K562 (cell line): ENCODE measurements around the gene ZNRD2. TPM values are rescaled to one million over a fixed set of nuclear protein-coding genes. Genes with fewer than 3 reads are reported as not detected.

Source experiments
- CBFB ChIP-seq: sonication (generic); formaldehyde crosslinking; IDR thresholded peaks from 2 replicates; pipeline ENCODE4 v1.4.0; 2020; ENCODE audit warnings: mild to moderate bottlenecking, missing genetic modification reagents
- DPF2 ChIP-seq: fragments of 450-650 bp; IDR thresholded peaks from 2 replicates; pipeline ENCODE4 v1.6.1; 2016
- FOXK2 ChIP-seq, 2 experiments: fragments of 450-650 bp; IDR thresholded peaks in 1 of 2; conservative IDR thresholded peaks in 1 of 2; 2 replicates each; pipeline ENCODE4 v1.6.1; 2016; ENCODE audit warnings: low read depth in 2 of 2, mild to moderate bottlenecking in 1 of 2
- NR4A1 ChIP-seq, 2 experiments: fragments of 250-450 bp in 1 of 2; fragments of 450-650 bp in 1 of 2; sonication (Bioruptor Pico) in 1 of 2; IDR thresholded peaks; 2 replicates each; pipeline versions ENCODE4 v1.4.0 to v1.6.1; 2016 to 2020; ENCODE audit warnings: mild to moderate bottlenecking in 2 of 2, missing compliant biosample characterization in 1 of 2, missing genetic modification characterization in 1 of 2, moderate library complexity in 1 of 2
- PCBP2 ChIP-seq: fragments of 200-400 bp; formaldehyde crosslinking; IDR thresholded peaks from 2 replicates; pipeline ENCODE4 v1.6.1; 2018; ENCODE audit warnings: low read length, low read depth, mild to moderate bottlenecking, moderate library complexity; ENCODE audit not compliant: poor library complexity, severe bottlenecking
- PKNOX1 ChIP-seq: fragments of 450-650 bp; IDR thresholded peaks from 2 replicates; pipeline ENCODE4 v1.6.1; 2016
- PTBP1 ChIP-seq: fragments of 200-400 bp; formaldehyde crosslinking; IDR thresholded peaks from 2 replicates; pipeline ENCODE4 v1.6.1; 2017; ENCODE audit warnings: low read depth, low read length
- RFX1 ChIP-seq: fragments of 450-650 bp; IDR thresholded peaks from 2 replicates; pipeline ENCODE4 v1.6.1; 2016; ENCODE audit warnings: mild to moderate bottlenecking, moderate library complexity
- WHSC1 ChIP-seq: IDR thresholded peaks from one replicate; pipeline ENCODE4 v1.6.1; 2012; ENCODE audit warnings: low read length, control low read depth, inconsistent platforms
- polyA plus RNA-seq, 8 experiments: library from polyadenylated mRNA; depleted of rRNA in 4 of 8; stranded (reverse) in 5 of 8; unstranded in 3 of 8; fragments of >200 nt; fragmentation: Nextera tagmentation in 2 of 8; fragmentation: Illumina TruSeq in 1 of 8; extraction: Ambion mirVana in 2 of 8; extraction: Trizol in 1 of 8; gene quantifications; 2 replicates each; pipeline versions ENCODE4 v1.2.1 to v1.2.3, GENCODE V29; 2011 to 2014; ENCODE audit warnings: inconsistent platforms in 1 of 8, missing spikeins in 1 of 8
- total RNA-seq, 7 experiments: library from RNA; depleted of rRNA in 6 of 7; stranded (reverse); fragments of >200 nt in 6 of 7; fragmentation: Illumina TruSeq in 2 of 7; extraction: Trizol in 2 of 7; gene quantifications; 2 replicates each; pipeline versions ENCODE4 v1.2.1 to v1.2.3, GENCODE V29; 2011 to 2021; ENCODE audit warnings: low replicate concordance in 1 of 7
- TF ChIP-seq, protein P1 (sequence below), 3 experiments: fragments of 200-800 bp in 1 of 3; fragments of 250-450 bp in 1 of 3; fragments of 450-650 bp in 1 of 3; sonication (Bioruptor Pico) in 1 of 3; sonication (Bioruptor generic) in 1 of 3; formaldehyde crosslinking in 1 of 3; IDR thresholded peaks; 2 replicates each; pipeline versions ENCODE4 v1.6.1 to v1.8.0; 2016 to 2022; ENCODE audit warnings: mild to moderate bottlenecking in 2 of 3, missing genetic modification characterization in 2 of 3, missing compliant biosample characterization in 1 of 3, moderate library complexity in 1 of 3
- TF ChIP-seq, protein P2 (sequence below): fragments of 450-650 bp; IDR thresholded peaks from 2 replicates; pipeline ENCODE4 v1.6.1; 2016; ENCODE audit warnings: borderline replicate concordance
- TF ChIP-seq, protein P3 (sequence below): sonication (generic); formaldehyde crosslinking; IDR thresholded peaks from 2 replicates; pipeline ENCODE4 v1.8.0; 2022; ENCODE audit warnings: mild to moderate bottlenecking, missing genetic modification reagents

The ZNRD2 gene
- total and polyA plus RNA-seq, 9 of the 15 experiments (the other 6 are each of a cell fraction or from before 2014, with no cell fraction given): 13.4 to 129 (median 60.4) TPM

DNA sequence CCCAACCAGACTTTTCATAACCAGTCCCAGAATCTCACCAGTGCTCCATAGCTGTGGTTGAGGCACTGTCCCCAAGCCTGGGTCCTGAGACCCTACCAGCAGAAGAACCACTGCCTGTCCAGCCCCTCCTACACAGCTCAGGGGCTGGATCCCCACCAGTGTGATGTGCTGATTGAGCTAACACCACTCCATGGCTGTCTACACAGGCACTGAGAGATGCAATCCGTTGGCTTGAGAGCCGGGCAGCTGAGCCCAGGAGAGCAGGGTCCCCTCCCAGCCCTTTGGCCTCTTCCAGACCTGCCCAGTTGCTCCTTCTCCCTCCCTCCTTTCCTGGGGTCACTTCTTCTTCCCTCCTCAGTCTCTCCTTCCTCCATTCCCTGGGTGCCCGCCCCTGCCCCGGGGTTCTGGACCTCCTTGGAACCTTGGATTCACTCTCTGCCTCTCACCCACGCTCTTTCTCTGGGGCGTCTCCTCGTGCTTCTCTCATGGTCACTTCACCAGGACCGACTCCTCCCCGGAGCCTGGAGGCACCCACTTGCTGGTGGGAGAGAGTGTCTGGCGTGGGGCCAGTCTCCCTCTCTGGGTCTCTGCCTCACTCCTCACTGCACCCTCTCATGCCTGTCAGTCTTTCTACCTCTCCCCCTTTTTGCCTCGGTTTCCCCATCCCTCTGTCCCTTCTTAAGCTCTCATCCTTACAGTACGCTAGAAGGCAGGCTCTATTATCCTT lies 46.1 kb upstream of the ZNRD2 start (continued):
- TF ChIP-seq FOXK2 (conservative IDR thresholded peaks at IDR 0.05 in 1 of 2, IDR thresholded peaks at IDR 0.05 in 1 of 2; ENCODE audit: low read depth in 2 of 2) (0 out of 4 replicates have a peak, but pooled peaks of 1 of the 2 experiments have one; percentile 13), RFX1 (no peak), DPF2 (peak; percentile 34; the same call in 1 of the 2 replicates), PKNOX1 (peak; percentile 44; the same call in 1 of the 2 replicates), NR4A1 (CRISPR knock-in tag; IDR thresholded peaks at IDR 0.05) (no peak), NR4A1 (tag; IDR thresholded peaks at IDR 0.05) (no peak), PCBP2 (no peak), PTBP1 (no peak), WHSC1 (no peak), CBFB (0 out of 2 replicates have a peak, but pooled peaks have one; percentile 50)
- TF ChIP-seq, protein P1, sequence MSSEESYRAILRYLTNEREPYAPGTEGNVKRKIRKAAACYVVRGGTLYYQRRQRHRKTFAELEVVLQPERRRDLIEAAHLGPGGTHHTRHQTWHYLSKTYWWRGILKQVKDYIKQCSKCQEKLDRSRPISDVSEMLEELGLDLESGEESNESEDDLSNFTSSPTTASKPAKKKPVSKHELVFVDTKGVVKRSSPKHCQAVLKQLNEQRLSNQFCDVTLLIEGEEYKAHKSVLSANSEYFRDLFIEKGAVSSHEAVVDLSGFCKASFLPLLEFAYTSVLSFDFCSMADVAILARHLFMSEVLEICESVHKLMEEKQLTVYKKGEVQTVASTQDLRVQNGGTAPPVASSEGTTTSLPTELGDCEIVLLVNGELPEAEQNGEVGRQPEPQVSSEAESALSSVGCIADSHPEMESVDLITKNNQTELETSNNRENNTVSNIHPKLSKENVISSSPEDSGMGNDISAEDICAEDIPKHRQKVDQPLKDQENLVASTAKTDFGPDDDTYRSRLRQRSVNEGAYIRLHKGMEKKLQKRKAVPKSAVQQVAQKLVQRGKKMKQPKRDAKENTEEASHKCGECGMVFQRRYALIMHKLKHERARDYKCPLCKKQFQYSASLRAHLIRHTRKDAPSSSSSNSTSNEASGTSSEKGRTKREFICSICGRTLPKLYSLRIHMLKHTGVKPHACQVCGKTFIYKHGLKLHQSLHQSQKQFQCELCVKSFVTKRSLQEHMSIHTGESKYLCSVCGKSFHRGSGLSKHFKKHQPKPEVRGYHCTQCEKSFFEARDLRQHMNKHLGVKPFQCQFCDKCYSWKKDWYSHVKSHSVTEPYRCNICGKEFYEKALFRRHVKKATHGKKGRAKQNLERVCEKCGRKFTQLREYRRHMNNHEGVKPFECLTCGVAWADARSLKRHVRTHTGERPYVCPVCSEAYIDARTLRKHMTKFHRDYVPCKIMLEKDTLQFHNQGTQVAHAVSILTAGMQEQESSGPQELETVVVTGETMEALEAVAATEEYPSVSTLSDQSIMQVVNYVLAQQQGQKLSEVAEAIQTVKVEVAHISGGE (CRISPR knock-in tag; IDR thresholded peaks at IDR 0.05): no peak
- TF ChIP-seq, protein P2, sequence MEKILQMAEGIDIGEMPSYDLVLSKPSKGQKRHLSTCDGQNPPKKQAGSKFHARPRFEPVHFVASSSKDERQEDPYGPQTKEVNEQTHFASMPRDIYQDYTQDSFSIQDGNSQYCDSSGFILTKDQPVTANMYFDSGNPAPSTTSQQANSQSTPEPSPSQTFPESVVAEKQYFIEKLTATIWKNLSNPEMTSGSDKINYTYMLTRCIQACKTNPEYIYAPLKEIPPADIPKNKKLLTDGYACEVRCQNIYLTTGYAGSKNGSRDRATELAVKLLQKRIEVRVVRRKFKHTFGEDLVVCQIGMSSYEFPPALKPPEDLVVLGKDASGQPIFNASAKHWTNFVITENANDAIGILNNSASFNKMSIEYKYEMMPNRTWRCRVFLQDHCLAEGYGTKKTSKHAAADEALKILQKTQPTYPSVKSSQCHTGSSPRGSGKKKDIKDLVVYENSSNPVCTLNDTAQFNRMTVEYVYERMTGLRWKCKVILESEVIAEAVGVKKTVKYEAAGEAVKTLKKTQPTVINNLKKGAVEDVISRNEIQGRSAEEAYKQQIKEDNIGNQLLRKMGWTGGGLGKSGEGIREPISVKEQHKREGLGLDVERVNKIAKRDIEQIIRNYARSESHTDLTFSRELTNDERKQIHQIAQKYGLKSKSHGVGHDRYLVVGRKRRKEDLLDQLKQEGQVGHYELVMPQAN: no peak
- TF ChIP-seq, protein P3, sequence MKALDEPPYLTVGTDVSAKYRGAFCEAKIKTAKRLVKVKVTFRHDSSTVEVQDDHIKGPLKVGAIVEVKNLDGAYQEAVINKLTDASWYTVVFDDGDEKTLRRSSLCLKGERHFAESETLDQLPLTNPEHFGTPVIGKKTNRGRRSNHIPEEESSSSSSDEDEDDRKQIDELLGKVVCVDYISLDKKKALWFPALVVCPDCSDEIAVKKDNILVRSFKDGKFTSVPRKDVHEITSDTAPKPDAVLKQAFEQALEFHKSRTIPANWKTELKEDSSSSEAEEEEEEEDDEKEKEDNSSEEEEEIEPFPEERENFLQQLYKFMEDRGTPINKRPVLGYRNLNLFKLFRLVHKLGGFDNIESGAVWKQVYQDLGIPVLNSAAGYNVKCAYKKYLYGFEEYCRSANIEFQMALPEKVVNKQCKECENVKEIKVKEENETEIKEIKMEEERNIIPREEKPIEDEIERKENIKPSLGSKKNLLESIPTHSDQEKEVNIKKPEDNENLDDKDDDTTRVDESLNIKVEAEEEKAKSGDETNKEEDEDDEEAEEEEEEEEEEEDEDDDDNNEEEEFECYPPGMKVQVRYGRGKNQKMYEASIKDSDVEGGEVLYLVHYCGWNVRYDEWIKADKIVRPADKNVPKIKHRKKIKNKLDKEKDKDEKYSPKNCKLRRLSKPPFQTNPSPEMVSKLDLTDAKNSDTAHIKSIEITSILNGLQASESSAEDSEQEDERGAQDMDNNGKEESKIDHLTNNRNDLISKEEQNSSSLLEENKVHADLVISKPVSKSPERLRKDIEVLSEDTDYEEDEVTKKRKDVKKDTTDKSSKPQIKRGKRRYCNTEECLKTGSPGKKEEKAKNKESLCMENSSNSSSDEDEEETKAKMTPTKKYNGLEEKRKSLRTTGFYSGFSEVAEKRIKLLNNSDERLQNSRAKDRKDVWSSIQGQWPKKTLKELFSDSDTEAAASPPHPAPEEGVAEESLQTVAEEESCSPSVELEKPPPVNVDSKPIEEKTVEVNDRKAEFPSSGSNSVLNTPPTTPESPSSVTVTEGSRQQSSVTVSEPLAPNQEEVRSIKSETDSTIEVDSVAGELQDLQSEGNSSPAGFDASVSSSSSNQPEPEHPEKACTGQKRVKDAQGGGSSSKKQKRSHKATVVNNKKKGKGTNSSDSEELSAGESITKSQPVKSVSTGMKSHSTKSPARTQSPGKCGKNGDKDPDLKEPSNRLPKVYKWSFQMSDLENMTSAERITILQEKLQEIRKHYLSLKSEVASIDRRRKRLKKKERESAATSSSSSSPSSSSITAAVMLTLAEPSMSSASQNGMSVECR (CRISPR knock-in tag): 0 out of 2 replicates have a peak, but pooled peaks have one; percentile 12
